GM12878 (cell line): ENCODE measurements around the gene SOS1. TPM values are rescaled to one million over a fixed set of nuclear protein-coding genes. Genes with fewer than 3 reads are reported as not detected.

Source experiments
- ATAC-seq: fragments of 200-7000 bp; cut with Tn5 transposase; 3 replicates; pipeline ENCODE4 v1.9.1; 2020; ENCODE audit warnings: mild to moderate bottlenecking, moderate library complexity
- BruUV-seq: library from RNA; stranded (reverse); fragments of 400-500 nt; replicated peaks from 2 replicates; lab custom pipeline; 2021; lab: Mats Ljungman, UMichigan
- CTCF ChIA-PET: fragments of 300-600 bp; sonication (Branson Sonifier 250); formaldehyde crosslinking; extraction: SDS; loops from one replicate; lab custom pipeline; 2021; ENCODE audit warnings: inconsistent platforms; lab: Yijun Ruan, JAX
- POLR2A ChIA-PET: fragments of 350-600 bp; formaldehyde crosslinking; extraction: SDS; loops from one replicate; lab custom pipeline; 2021; ENCODE audit warnings: inconsistent platforms; lab: Charles Lee
- RAD21 ChIA-PET: fragments of 300-600 bp; sonication (Branson Sonifier 250); formaldehyde crosslinking; loops from one replicate; lab custom pipeline; 2023; ENCODE audit warnings: antibody characterized with exemption; ENCODE audit not compliant: unreplicated experiment; lab: Charles Lee
- SMC1A ChIA-PET: fragments of 300-600 bp; sonication (Branson Sonifier 250); formaldehyde crosslinking; loops from one replicate; lab custom pipeline; 2023; ENCODE audit not compliant: unreplicated experiment, uncharacterized antibody; lab: Charles Lee
- DNase-seq: peaks from one replicate; pipeline ENCODE4 v3.0.0-alpha.2; 2011; ENCODE audit warnings: low read depth, low spot score
- FAIRE-seq: peaks from 3 replicates; lab custom pipeline; 2011; peaks lifted over from hg19 to GRCh38; lab: Jason Lieb, UNC
- H2AFZ ChIP-seq: 2 replicates; pipeline ENCODE4 v1.6.0; 2011; ENCODE audit warnings: low read depth, low read length, control low read depth; ENCODE audit not compliant: control insufficient read depth
- H3K27ac ChIP-seq: 2 replicates; pipeline ENCODE4 v1.5.1; 2011; ENCODE audit warnings: control low read depth; ENCODE audit not compliant: control insufficient read depth, insufficient read depth
- H3K27me3 ChIP-seq, 2 experiments: replicated peaks in 1 of 2; 2 replicates each; pipeline versions ENCODE4 v1.6.0 to v1.6.1; 2011; ENCODE audit warnings: low read length in 1 of 2; ENCODE audit not compliant: control insufficient read depth in 2 of 2, insufficient read depth in 2 of 2
- H3K36me3 ChIP-seq, 2 experiments: 2 replicates each; pipeline ENCODE4 v1.5.1; 2011; ENCODE audit warnings: low read length in 1 of 2; ENCODE audit not compliant: control insufficient read depth in 2 of 2, insufficient read depth in 2 of 2
- H3K4me1 ChIP-seq: 2 replicates; pipeline ENCODE4 v1.6.1; 2011; ENCODE audit warnings: mild to moderate bottlenecking, low read length, moderate library complexity, mixed read lengths; ENCODE audit not compliant: control insufficient read depth, insufficient read depth
- H3K4me2 ChIP-seq: 2 replicates; pipeline ENCODE4 v1.6.0; 2011; ENCODE audit warnings: control low read depth; ENCODE audit not compliant: control insufficient read depth, insufficient read depth
- H3K4me3 ChIP-seq: fragments of 200-600 bp; sonication (generic); 2 replicates; pipeline ENCODE4 v1.5.1; 2016
- H3K79me2 ChIP-seq: 2 replicates; pipeline ENCODE4 v1.6.0; 2011; ENCODE audit warnings: low read length; ENCODE audit not compliant: control insufficient read depth, insufficient read depth
- H3K9ac ChIP-seq: 2 replicates; pipeline ENCODE4 v1.8.0; 2011; ENCODE audit warnings: low read length, control low read depth, mixed read lengths; ENCODE audit not compliant: control insufficient read depth, insufficient read depth
- H3K9me3 ChIP-seq: replicated peaks from 3 replicates; pipeline ENCODE4 v1.5.1; 2011; ENCODE audit warnings: mild to moderate bottlenecking, low read length; ENCODE audit not compliant: control insufficient read depth, insufficient read depth
- H4K20me1 ChIP-seq: 2 replicates; pipeline ENCODE4 v1.6.0; 2011; ENCODE audit not compliant: control insufficient read depth, insufficient read depth
- CHD4 ChIP-seq: fragments of 200-600 bp; sonication (generic); IDR thresholded peaks from 2 replicates; pipeline ENCODE4 v1.6.1; 2016; ENCODE audit warnings: mild to moderate bottlenecking
- WGBS: methylation state at CpG from one replicate; pipeline ENCODE4 v1.1.6; 2016; ENCODE audit warnings: low lambda C conversion rate; ENCODE audit not compliant: insufficient replicate concordance, insufficient coverage; ENCODE audit errors: missing lambda C conversion rate; 5-methylcytosine and 5-hydroxymethylcytosine counted together
- in situ Hi-C: fragments of 300-500 bp; cut with MboI; formaldehyde crosslinking; loops from 9 replicates; pipeline ENCODE4 v1.14.3; 2018; ENCODE audit warnings: mixed read lengths
- intact Hi-C: fragments of 100-400 bp; cut with micrococcal nuclease; formaldehyde crosslinking; loops from one replicate; pipeline ENCODE4 v1.14.2; 2022; ENCODE audit not compliant: unreplicated experiment
- polyA plus RNA-seq, 11 experiments: library from polyadenylated mRNA; depleted of rRNA in 4 of 11; unstranded in 6 of 11; stranded (reverse) in 5 of 11; fragments of >200 nt; fragmentation: Nextera tagmentation in 4 of 11; fragmentation: Illumina TruSeq in 1 of 11; extraction: Ambion mirVana in 4 of 11; extraction: Trizol in 1 of 11; gene quantifications; 1 replicate in 1 of 11; 2 replicates in 10 of 11; pipeline versions ENCODE4 v1.2.1 to v1.2.3, GENCODE V29; 2011 to 2016; ENCODE audit warnings: inconsistent platforms in 2 of 11, missing spikeins in 2 of 11, low read depth in 1 of 11
- total RNA-seq, 4 experiments: library from RNA; depleted of rRNA in 3 of 4; stranded (reverse); fragments of >200 nt in 3 of 4; fragmentation: Illumina TruSeq in 1 of 4; extraction: Trizol in 1 of 4; gene quantifications; 2 replicates each; pipeline versions ENCODE4 v1.2.1 to v1.2.3, GENCODE V29; 2013 to 2021
- TF ChIP-seq, protein P1 (sequence below): IDR thresholded peaks from 2 replicates; pipeline ENCODE4 v1.6.1; 2012; ENCODE audit warnings: mild to moderate bottlenecking, low read depth, low read length

The SOS1 gene
- total and polyA plus RNA-seq, 10 of the 15 experiments (the other 5 are each of a cell fraction or from before 2014, with no cell fraction given), result 2.1 to 24.1 (median 8.5) TPM

DNA sequence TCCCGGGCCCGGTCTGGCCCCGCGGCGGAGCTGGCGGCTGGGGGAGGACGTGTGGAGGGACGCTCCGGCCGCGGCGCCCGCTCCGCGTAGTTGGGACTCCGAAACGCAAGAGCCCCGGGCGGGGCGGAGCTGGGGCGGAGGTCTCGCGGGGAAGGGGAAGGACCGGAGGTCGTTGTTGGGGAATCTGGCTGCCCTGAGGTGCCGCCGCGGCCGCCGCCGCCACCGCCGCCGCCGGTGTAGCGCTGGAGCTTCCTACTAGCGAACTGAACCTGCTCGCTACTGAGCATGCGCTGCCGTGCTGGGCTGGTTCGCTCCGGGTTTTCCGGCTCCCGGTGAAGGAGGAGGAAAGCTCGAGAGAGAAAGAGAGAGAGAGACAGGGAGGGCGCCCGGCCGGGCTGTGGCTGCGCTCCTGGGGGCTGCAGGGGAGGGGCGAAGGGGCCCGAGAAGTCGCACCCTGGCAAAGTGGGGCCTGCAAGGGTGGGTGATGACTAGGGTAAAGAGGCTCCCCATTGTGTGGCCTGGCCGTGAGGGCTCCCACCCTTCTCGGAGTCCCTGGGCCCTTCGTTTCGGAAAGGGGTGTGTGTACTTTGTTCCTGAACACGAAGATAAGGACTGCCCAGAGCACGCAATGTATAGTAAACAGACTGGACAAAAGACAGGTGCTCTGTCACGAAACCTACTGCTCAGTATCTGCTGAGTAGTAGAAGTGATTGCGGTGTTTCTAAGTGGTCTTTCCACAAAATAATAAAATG, at the start of gene SOS1 (continued):
- TF ChIP-seq, protein P1, sequence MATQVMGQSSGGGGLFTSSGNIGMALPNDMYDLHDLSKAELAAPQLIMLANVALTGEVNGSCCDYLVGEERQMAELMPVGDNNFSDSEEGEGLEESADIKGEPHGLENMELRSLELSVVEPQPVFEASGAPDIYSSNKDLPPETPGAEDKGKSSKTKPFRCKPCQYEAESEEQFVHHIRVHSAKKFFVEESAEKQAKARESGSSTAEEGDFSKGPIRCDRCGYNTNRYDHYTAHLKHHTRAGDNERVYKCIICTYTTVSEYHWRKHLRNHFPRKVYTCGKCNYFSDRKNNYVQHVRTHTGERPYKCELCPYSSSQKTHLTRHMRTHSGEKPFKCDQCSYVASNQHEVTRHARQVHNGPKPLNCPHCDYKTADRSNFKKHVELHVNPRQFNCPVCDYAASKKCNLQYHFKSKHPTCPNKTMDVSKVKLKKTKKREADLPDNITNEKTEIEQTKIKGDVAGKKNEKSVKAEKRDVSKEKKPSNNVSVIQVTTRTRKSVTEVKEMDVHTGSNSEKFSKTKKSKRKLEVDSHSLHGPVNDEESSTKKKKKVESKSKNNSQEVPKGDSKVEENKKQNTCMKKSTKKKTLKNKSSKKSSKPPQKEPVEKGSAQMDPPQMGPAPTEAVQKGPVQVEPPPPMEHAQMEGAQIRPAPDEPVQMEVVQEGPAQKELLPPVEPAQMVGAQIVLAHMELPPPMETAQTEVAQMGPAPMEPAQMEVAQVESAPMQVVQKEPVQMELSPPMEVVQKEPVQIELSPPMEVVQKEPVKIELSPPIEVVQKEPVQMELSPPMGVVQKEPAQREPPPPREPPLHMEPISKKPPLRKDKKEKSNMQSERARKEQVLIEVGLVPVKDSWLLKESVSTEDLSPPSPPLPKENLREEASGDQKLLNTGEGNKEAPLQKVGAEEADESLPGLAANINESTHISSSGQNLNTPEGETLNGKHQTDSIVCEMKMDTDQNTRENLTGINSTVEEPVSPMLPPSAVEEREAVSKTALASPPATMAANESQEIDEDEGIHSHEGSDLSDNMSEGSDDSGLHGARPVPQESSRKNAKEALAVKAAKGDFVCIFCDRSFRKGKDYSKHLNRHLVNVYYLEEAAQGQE, result no peak

DNA sequence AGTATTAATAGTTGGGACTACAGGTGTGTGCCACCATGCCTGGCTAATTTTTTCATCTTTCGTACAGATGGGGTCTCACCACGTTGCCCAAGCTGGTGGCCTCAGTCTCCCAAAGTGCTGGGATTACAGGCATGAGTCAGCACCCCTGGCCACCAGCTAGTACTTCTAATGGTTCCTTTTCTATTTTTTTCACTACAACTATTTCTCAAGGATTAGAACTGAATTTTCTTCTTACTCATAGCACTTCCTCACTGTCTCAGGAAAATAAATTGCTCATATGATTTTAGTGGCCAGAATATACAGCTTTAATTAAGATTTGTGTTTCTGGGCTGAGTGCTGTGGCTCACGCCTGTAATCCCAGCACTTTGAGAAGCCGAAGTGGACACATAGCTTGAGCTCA, 43.2 kb upstream of the SOS1 start:
- Histone ChIP-seq H4K20me1 (no peaks in the 10 kb centered on the region), H3K27ac (no peak overlapping the region), H3K4me1 (no peaks in the 10 kb centered on the region), H3K4me2 (no peak overlapping the region), H3K9ac (no peak overlapping the region), H2AFZ (no peak overlapping the region), H3K36me3 (no peaks in the 10 kb centered on the region), H3K27me3 (no peaks in the 10 kb centered on the region), H3K9me3 (no peaks in the 10 kb centered on the region), H3K4me3 (no peak overlapping the region), H3K79me2 (no peaks in the 10 kb centered on the region)
- BruUV-seq, result no TSS peak
- intact Hi-C loops, result no loop called here
- no peak for DNase-seq
- ChIA-PET CTCF (no interaction called here), POLR2A (interaction anchor here (0.7 kb wide), 1 partner anchor 263 kb away, joined by 10 read pairs; no protein-coding TSS in a partner anchor), SMC1A (no interaction called here), RAD21 (no interaction called here)
- WGBS, result 42% methylated on average over 4 of the region's 4 CpGs
- TF ChIP-seq CHD4, result no peak
- FAIRE-seq, result no peak
- in situ Hi-C loops, result no loop called here
- ATAC-seq, result no peak
